Activated naive CD8-positive, alpha-beta T cell treated with anti-CD3 and anti-CD28 coated beads, Interleukin-2, amount 50 U/mL, for 16 hours (primary cell): Measurements from ENCODE around the gene ARHGAP18.
"Not testable (repeated sequence)": the region's sequence is repeated elsewhere in the genome, so short reads cannot be mapped to it uniquely, and the experiment has no call there.

Experiments
- DNase-seq: peaks from one replicate; pipeline ENCODE4 v3.0.0-alpha.2; 2020; ENCODE audit warnings: low read depth, low spot score

Gene ARHGAP18

DNA sequence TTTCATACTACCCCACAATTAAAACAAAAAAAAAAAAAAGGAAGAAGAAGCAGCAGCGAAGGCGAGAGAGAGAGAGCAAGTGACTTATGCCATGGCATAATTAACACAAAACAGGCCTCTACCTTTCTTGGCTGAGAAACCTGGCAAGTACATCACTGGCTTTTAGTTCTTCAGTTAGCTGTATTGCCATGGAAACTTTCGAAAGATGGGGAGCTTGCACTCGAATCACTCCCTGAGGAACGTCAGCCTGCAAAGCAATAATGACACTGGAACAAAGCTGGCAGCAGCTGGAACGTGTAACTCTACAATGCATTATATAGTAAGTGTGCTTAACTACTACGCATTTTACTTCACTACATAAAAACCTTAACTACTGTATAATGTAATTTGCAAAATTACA lies 126.1 kb downstream of the ARHGAP18 start:
- DNase-seq: no peak

DNA sequence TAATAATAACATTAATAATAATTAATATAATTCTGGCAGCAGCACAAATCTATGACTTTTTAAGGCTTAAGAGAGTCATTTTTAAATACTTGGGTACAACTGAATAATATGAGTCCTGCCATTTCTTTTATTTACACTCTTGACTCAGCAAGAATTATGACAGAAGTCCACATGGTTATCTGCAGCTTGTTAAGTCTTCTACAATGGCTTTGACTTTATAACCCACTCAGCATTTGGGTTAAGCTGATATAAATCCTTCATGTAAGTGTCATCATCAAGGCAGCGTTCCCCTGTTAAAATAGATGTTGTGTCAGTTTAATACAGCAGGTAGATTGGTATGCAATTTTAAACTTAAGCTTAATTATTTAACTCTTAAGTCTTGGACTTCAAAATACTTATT lies 131.7 kb downstream of the ARHGAP18 start:
- no peak for DNase-seq

DNA sequence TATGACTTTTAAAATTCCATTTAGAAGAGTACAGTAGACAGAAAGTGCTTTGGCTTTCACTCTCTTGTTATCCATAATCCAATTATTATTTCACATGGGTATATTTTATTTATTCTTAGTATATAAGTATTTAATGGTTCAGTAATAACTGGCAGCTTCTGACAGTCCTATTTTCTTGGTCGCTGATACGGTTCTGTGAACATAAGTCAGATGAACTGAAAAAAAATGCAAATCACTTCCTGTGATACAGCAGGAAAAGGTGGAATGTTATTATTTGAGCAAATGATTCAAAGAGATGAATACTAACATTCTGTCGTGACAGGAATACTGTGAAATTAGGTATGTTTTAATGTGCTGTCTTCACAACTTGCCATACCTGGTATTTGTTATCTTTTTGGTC lies 132.3 kb downstream of the ARHGAP18 start:
- no peak for DNase-seq

DNA sequence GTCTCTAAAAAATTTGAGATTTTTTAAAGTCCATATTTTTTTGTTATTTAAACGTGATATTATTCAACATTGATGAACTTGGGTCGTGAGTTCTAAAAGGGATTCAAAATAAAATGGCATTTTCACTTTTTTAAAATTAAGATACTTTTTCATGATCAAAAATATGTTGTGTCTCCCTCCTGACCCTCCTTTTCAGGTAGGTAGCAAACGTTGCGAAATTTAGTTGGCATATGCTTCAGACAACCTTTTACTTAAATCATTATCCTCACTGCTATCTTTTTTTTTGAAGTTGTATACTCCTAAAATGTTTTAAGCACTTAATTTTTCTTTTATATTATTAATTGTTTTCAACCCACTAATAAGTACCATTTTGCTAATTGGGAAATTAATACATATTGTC lies 133.5 kb downstream of the ARHGAP18 start:
- no peak for DNase-seq

DNA sequence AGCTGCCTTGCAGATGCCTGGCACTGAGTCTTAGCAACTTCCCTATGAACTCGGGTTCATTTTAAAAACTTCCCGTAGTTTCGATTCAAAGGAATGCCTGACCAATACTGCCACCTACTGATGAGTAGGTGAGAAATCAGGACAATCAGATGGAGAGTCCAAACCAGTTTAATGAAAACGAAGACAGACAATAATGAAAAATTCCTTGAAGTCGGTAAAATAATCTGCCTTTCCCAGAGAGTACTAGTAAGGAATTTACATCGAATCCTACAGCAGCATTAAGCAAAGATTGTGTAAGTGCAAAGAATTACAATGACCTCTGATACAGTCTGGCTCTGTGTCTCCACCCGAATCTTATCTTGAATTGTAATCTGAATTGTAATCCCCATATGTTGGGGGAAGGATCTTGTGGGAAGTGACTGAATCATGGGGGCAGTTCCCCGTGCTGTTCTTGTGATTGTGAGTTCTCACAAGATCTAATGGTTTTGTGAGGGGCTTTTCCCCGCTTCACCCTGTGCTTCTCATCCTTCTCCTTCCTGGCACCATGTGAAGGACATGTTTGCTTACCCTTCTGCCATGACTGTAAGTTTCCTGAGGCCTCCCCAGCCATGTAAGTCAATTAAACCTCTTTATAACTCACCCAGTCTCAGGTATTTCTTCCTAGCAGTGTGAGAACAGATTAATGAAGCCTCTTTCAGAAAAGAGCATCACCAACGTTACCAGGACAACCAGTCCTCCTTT lies 134.4 kb downstream of the ARHGAP18 start:
- DNase-seq: no peak

DNA sequence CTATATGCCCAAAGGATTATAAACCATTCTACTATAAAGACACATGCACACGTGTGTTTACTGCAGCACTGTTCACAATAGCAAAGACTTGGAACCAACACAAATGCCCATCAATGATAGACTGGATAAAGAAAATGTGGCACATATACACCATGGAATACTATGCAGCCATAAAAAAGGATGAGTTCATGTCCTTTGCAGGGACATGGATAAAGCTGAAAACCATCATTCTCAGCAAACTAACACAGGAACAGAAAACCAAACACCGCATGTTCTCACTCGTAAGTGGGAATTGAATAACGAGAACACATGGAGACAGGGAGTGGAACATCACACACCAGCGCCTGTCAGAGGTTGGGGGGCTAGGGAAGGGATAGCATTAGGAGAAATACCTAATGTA lies 135.4 kb downstream of the ARHGAP18 start:
- not testable (repeated sequence) for DNase-seq

DNA sequence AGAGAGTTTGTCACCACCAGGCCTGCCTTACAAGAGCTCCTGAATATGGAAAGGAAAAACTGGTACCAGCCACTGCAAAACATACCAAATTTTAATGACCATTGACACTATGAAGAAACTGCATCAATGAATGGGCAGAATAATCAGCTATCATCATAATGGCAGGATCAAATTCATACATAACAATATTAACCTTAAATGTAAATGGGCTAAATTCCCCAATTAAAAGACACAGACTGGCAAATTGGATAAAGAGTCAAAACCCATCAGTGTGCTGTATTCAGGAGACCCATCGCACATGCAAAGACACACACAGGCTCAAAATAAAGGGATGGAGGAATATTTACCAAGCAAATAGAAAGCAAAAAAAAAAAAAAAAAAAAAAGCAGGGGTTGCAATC lies 139.0 kb downstream of the ARHGAP18 start:
- DNase-seq: not testable (repeated sequence)

DNA sequence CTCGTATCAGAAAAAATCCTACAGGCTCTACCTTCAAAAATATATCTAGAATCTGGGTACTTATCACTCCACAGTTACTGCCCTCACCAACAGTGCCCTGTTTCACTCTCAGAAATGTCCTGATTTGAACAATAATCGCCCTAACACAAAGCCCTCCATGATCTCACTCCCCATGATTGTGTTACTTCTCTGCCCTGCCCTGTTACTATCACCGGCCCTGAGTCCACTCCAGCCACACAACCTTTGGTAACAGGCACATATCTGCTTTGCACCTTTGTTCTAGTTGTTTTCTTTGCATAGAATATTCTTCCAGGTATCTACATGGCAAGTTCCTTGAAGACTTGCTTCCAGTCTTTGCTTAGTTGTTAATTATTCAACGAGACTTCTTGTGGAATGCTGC lies 142.0 kb downstream of the ARHGAP18 start:
- no peak for DNase-seq

DNA sequence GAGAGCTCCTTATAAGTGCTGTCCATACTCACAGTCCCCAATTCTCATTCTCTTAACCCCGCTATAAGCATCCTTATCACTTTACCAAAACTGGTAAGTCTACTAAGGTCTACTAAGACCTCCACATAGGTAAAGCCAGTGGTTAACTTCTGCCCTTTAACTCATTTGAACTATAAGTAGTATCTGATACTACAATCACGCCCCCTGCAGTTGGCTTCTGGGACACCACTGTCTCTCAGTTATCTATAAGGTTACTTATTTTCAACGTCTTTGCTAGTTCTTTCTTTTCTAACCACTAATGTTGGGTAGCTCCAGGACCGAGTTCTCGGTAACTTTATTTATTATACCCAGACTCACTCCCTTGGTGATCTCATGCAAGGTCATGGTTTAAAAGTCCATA lies 142.6 kb downstream of the ARHGAP18 start:
- no peak for DNase-seq

DNA sequence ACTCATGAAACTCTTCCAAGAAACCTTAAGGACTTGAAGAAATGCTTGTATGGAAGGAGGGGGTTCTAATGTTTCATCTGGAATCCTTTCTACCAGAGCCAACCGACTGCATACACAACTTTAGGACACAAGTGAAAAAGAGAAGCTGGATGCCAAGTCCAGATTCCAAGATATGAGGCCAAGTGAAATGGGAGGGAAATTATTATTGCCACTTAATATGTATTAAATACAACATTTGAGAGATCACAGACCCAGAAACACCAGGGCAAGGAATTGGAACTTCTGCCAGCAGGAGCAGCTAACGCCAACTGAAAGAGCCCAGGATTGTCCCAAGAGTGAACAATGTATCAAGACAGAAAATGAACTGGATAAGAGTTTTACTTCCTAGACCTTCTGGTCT lies 144.2 kb downstream of the ARHGAP18 start:
- DNase-seq: no peak

DNA sequence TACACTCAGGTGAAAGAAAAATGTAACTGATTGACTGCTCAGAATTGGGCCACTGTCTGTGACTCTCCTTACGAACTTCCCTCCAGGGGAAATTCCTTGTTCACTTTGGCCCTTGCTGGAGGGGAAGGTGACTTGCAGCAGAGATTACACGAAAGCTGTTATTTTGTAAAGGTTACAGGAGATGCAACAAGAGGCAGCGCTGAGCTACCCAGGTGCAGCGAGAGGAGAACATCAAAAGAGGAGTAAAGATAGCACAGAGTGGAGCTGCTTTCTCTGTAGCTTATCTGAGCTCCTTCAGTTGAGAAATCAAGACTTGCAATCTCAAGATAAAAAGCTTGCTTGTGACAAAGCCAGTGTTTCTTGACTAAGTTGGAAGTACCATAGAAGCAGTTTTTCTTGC lies 144.6 kb downstream of the ARHGAP18 start:
- DNase-seq: no peak

DNA sequence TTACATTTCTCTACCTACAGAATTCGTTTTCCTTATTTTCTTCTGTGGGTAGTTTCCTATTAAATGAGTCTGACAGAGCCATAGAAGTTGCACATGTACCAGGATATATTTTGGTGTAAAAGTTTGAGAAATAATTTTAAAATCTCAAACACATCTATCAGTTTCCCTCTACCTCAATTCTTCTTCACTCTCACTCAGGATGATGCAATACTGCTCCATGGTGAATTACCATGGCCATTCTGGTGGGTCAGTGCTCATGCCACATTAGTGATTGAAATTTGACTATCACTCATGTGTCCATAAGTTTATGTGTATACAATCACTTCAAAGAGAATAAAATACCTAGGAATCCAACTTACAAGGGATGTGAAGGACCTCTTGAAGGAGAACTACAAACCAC lies 151.7 kb downstream of the ARHGAP18 start:
- DNase-seq: no peak

DNA sequence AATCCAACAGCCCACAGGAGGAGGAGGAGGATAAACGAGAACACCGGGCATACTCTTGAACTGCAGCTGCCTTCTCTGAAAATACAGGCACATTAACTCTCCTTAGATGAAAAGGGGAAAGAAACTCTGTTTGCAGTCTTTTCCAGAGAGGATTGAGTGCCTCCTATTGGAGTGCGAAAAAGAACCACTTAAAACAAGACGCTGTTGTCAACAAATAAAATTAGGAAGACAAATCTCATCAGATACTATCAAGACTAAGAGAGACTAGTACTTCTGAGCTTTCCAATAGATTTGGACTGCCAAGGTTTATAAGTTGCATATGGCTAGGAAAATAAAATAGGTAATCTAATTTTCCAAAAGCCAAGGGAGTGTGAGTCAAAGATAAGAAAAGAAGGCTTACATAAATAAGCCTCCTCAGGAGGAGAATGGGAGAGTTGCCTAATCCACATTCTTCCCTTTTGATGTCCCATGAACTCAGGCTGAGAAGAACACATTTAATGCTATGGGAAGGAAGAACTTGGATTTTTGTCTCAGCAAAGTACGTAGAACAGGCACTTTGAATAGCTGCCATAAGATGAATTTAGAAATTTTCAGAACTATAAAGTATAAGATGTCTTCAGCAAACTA lies 154.7 kb downstream of the ARHGAP18 start:
- DNase-seq: no peak

DNA sequence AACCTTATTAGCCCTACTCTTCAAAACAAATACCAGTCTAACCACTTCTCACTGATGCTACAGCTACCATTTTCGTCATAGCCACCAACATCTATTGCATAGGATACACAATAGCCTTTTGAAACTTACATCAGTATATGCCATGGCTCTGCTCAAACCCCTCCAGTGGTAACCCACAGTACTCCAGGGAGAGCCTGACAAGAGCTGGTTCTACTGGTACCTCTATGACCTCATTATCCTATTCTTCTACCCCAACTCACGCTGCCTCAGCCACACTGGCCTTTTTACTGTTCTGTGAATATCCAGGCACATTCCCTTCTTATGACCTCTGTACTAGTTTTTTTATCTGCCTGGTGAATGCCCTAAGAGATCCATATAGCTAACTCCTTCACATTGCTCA lies 157.6 kb downstream of the ARHGAP18 start:
- DNase-seq: no peak

DNA sequence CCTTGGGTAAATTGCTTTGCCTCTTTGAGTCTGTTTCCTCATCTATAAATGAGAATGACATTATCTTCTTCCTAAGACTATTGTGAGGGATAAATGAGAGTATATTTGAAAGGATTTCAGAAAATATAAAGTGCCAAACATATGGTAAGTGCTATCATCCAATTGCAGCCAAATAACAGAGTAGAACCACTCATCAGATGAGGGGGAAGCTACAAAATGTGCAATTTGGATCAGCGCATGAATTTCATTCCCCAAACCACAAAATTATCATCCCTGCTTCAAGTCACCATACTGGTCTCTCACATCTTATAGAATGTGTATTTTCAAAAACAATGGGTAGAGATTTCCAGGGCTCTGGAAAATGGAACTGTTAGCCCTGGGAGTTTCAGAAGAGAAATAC lies 158.5 kb downstream of the ARHGAP18 start:
- no peak for DNase-seq

DNA sequence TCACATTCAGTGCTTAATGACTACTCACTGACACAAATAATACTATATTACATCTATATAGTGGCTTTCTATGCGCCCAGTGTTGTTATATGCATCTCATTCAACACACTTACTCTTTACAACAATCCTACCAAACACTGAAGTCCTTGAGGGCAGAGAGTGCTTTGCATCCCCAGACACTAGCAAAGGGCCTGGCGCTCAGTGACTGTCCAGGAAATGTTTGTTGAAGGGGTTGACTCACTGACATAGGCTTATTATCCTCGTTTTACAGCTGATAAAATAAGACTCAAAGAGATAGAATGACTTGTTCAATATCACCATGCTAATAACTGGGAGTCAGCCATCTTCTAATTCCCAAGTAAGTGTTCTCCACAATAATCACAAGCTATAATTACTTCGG lies 163.3 kb downstream of the ARHGAP18 start:
- DNase-seq: no peak

DNA sequence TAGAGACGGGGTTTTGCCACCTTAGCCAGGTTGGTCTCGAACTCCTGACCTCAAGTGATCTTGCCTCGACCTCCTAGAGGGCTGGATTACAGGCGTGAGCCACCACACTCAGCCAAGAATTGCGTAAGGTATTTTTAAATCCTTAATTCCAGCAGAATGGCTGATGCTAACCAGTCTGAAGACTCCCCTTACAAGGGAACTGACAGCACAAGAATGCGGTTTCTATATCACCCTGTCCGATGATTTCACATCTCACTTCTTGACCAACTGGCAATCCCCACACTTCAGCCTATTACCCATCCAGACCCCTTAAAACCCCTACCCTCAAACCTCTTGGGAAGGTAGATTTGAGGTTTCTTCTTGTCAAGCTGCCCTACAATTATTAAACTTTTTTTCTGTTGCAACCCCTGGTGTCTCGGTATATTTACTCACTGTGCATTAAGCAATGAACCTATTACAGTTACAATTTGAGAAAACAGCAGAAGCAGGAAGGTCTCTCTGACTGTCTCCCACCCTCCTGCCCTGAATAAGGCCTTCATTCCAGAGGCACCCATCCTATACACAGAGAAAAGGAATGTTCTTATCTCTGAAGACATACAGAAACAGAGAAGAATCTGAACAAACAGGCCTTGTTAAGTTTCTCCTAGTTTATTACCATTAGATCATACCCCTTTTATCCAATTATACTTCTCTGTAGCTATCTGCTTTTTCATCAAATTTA lies 164.9 kb downstream of the ARHGAP18 start:
- no peak for DNase-seq

DNA sequence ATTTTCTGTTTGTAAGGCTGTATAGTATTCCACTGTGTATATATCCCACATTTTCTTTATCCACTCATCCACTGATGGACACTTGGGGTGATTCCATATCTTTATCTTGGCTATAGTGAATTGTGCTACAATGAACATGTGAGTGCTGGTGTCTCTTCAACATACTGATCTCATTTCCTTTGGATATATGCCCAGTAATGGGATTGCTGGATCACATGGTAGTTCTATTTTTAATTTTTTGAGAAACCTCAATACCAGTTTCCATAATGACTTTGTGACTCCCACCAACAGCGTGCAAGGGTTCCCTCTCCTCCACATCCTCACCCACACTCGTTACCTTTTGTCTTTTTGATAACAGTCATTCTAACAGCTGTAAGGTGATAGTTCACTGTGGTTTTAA lies 166.0 kb downstream of the ARHGAP18 start:
- DNase-seq: no peak

DNA sequence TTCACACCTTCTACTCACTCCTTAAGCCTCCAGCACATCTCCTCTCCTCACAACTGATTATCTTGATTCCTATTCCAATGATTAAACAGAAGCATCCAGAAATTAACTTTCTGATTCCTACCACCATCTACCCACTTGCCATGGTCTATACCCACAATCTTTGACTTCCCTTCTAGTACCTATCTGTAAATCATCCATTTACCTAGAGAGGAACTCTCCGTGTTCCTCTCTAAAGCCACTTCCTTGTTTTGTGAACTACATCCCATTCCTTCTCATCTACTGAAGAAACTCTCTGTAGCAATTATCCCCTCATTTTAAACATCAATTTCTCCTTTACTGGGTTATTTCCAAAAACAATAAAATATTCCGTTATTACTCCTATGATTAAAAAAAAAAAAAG lies 167.3 kb downstream of the ARHGAP18 start:
- no peak for DNase-seq

DNA sequence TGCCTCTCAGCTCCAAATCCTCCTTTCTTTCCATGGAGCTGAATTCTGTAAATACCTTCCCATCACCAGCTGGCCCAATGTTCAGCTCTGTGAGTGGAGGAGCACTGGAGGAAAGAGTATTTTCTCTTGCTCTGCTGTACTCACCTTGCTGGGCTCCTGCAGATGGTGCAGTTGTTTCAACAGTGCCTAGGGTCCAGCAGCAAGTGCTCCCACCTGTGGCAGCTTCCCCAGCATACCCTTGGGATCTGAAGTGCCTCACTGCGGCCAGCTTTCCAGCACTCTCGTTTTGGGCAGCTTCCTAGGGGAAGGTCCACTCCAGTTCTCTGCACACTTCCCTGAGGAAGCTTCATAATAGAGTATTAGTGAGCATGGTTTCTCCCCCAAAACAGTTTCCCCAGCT lies 170.9 kb downstream of the ARHGAP18 start:
- DNase-seq: no peak

DNA sequence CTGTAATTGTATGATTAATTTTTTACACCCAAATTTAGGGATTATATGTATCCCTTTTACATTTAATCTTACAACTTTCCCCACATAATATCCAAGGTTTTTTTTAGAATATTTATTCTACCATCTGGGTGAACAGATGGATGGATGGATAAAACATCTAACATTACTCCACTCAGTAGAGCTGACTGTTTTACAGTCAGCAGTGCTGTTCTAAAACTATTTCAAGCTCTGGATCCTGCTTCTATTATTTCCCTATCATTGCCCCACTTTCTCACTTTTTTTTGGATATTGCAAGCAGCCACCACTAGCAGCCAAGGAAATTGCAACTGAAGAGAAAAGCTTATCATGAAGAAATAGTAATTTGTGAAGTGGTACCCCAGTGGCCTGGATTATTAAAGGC lies 173.7 kb downstream of the ARHGAP18 start:
- DNase-seq: no peak

DNA sequence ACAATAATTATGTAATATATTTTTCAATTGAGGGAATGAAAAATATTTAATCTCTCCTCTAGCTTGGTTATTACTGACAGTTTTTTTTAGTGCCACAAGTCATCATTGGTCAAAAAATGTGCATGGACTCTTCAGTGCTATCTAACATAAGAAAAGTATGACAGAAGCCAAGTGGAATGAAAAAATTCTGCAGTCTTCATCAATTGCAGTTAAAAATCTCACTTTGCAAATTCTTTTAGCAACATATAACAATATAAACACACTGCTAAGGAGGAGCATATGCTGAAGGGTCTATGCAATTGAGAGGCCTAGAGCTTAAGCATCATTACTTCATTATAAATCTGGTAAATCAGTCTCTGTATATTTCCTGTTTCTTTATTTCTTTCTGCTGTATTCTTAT lies 175.1 kb downstream of the ARHGAP18 start:
- DNase-seq: no peak
